Kidney (tissue), 14 donors: ENCODE results near the gene RNF224. TPM values are rescaled to one million over a fixed set of nuclear protein-coding genes. Genes with fewer than 3 reads are reported as not detected.

ENCODE experiments used
- DNase-seq, 5 donors: peaks; one replicate each; pipeline ENCODE4 v3.0.0-alpha.2; 2013 to 2020
- FAIRE-seq: peaks from 2 replicates; lab custom pipeline; 2012; peaks lifted over from hg19 to GRCh38; lab: Jason Lieb, UNC
- H3K27ac ChIP-seq, 2 donors: one replicate each; pipeline ENCODE4 v1.7.0; 2013; ENCODE audit warnings: low read depth in 2 of 2, low read length in 2 of 2, inconsistent platforms in 1 of 2
- H3K27me3 ChIP-seq: one replicate; pipeline ENCODE4 v1.7.1; 2013; ENCODE audit warnings: low read length, inconsistent platforms; ENCODE audit not compliant: control insufficient read depth, insufficient read depth
- H3K36me3 ChIP-seq, 3 donors: one replicate each; pipeline versions ENCODE4 v1.7.0 to v1.7.1; 2013; ENCODE audit warnings: low read length in 3 of 3, control low read depth in 1 of 3, inconsistent platforms in 1 of 3; ENCODE audit not compliant: insufficient read depth in 3 of 3, control insufficient read depth in 2 of 3
- H3K4me1 ChIP-seq, 3 donors: one replicate each; pipeline versions ENCODE4 v1.7.0 to v1.7.1; 2013; ENCODE audit warnings: low read length in 3 of 3, inconsistent platforms in 1 of 3, low read depth in 1 of 3; ENCODE audit not compliant: control insufficient read depth in 2 of 3, insufficient read depth in 2 of 3
- H3K4me3 ChIP-seq, 3 donors: one replicate each; pipeline versions ENCODE4 v1.7.0 to v1.8.1; 2013; ENCODE audit warnings: low read length in 3 of 3, control low read depth in 1 of 3, inconsistent platforms in 1 of 3
- H3K9ac ChIP-seq, 3 donors: one replicate each; pipeline versions ENCODE4 v1.7.0 to v1.7.1; 2013; ENCODE audit warnings: low read length in 3 of 3, control low read depth in 1 of 3, inconsistent platforms in 1 of 3
- H3K9me3 ChIP-seq, 3 donors: one replicate each; pipeline versions ENCODE4 v1.7.0 to v1.7.1; 2013; ENCODE audit warnings: low read length in 3 of 3, control low read depth in 1 of 3, inconsistent platforms in 1 of 3; ENCODE audit not compliant: control insufficient read depth in 2 of 3, insufficient read depth in 1 of 3
- intact Hi-C: fragments of 100-400 bp; cut with DNase I; formaldehyde crosslinking; loops from one replicate; pipeline ENCODE4 v1.11.1; 2022
- polyA plus RNA-seq: library from polyadenylated mRNA; stranded (reverse); fragments of 350-450 nt; fragmentation: Illumina TruSeq; extraction: RNeasy Lipid Tissue Mini Kit (QIAGEN cat#74804); gene quantifications from one replicate; pipeline ENCODE4 v1.2.3, GENCODE V29; 2014; ENCODE audit warnings: low read depth, low replicate concordance; ENCODE audit not compliant: insufficient read depth
- total RNA-seq: library from RNA; stranded (reverse); fragmentation: NEBNext Ultra II Directional; extraction: Animal tissue kit (Norgen Biotek cat#: 25700); gene quantifications from one replicate; pipeline ENCODE4 v1.2.1, GENCODE V29; 2021
- TF ChIP-seq, protein P1 (sequence below): IDR thresholded peaks from 3 replicates; pipeline ENCODE4 v1.5.1; 2012; ENCODE audit warnings: mild to moderate bottlenecking, moderate library complexity, borderline replicate concordance; ENCODE audit not compliant: insufficient read depth; ENCODE audit errors: extremely low read depth
- donor health status: control.
- donor health status: control.
- donor health status: control.
- donor health status: control.
- donor health status: control.
- donor health status: DM: yes; HTN: yes; CAD: no.
- donor health status: Normal renal cell carcinoma (clear cell type).

RNF224 gene
- total and polyA plus RNA-seq, 2 donors from 2014 or later: 0.80 to 0.85 TPM

DNA sequence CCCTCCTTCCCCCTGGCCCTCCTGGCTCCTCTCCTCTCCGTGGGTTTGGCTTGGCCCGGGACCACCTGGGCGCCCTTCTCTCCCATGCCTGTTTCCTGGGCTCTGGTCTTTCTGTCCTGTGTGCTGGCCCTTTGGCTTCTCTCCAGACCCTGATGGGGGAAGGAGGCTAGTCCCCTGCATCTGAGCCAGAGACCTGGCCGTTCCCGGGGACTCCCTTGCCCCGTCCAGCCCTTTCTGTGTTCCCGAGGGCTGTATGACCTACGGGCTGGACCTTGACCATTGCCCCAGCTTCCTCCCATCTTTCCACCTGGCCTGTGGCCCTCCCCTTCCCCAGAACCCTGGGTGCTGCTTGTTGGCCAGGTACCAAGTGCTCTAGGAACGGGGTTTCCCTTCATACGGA is 36.2 kb downstream of the RNF224 start:
- no peak for FAIRE-seq
- intact Hi-C loops: no loop called here
- H3K4me3 ChIP-seq: no peak overlapping the region

DNA sequence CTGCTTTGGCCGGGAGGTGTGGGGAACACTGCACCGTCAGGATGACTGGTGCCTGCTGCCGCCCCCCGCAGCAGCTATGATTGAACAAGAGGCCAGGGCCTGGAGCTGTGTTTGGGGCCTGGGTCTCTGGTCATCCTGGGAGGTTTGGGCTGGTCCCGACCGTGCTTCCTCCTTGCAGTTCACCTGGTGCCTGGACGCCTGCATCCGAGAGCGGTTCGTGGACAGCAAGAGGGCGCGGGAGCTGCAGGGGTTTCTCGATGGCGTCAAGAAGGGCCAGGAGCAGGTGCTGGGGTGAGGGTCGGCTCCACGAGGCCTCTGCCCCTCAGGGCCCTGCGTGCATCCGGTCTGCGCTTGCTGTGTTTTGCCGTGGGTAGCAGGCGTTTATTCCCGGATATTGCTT is 36.8 kb downstream of the RNF224 start:
- intact Hi-C loops: no loop called here
- TF ChIP-seq, protein P1, sequence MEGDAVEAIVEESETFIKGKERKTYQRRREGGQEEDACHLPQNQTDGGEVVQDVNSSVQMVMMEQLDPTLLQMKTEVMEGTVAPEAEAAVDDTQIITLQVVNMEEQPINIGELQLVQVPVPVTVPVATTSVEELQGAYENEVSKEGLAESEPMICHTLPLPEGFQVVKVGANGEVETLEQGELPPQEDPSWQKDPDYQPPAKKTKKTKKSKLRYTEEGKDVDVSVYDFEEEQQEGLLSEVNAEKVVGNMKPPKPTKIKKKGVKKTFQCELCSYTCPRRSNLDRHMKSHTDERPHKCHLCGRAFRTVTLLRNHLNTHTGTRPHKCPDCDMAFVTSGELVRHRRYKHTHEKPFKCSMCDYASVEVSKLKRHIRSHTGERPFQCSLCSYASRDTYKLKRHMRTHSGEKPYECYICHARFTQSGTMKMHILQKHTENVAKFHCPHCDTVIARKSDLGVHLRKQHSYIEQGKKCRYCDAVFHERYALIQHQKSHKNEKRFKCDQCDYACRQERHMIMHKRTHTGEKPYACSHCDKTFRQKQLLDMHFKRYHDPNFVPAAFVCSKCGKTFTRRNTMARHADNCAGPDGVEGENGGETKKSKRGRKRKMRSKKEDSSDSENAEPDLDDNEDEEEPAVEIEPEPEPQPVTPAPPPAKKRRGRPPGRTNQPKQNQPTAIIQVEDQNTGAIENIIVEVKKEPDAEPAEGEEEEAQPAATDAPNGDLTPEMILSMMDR: no peak
- Histone ChIP-seq H3K27ac (no peak overlapping the region), H3K4me1 (peaks cover 0 to 10% (median 6%) of the 10 kb centered on the region in 3 donors), H3K9me3 (no peaks in the 10 kb centered on the region), H3K4me3 (no peak overlapping the region), H3K27me3 (no peaks in the 10 kb centered on the region), H3K9ac (no peak overlapping the region), H3K36me3 (peaks cover 2 to 10% (median 4%) of the 10 kb centered on the region in 3 donors)
- FAIRE-seq (no peak), DNase-seq (peak in 1 of 5 donors; percentile 56)

More for the DNA sequence above, 36.2 kb downstream of the RNF224 start:
- no peaks in the 10 kb centered on the region for H3K9me3 ChIP-seq
- no peaks in the 10 kb centered on the region for H3K27me3 ChIP-seq
- H3K9ac ChIP-seq: no peak overlapping the region
- TF ChIP-seq, protein P1: no peak
- H3K36me3 ChIP-seq: peaks cover 2 to 12% (median 4%) of the 10 kb centered on the region in 3 donors
- H3K4me1 ChIP-seq: peaks cover 0 to 5% (median under 1%) of the 10 kb centered on the region in 3 donors
- peak in 1 of 5 donors; percentile 66 for DNase-seq
- no peak overlapping the region for H3K27ac ChIP-seq

DNA sequence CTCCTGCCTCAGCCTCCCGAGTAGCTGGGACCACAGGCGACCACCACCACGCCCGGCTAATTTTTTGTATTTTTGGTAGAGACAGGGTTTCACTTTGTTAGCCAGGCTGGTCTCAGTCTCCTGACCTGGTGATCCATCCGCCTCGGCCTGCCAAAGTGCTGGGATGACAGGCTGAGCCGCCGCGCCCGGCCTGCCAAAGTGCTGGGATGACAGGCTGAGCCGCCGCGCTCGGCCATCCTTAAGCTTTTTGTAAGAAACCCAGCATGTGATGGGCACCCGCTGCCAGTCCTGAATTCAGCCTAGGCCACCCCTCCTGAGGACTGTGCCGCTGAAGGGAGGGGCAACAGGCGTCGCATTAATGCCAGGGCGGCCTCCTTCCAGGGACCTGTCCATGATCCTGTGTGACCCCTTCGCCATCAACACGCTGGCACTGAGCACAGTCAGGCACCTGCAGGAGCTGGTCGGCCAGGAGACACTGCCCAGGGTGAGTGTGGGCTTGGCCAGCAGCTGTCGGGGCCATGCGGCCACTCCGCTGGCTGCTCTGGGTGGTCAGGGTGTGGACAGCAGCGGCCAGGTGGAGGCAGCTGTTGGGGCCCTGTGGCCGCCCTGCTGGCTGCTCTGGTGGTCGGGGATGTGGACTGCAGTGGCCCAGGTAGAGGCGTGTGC is 38.3 kb downstream of the RNF224 start:
- Histone ChIP-seq H3K27ac (no peak overlapping the region), H3K9ac (no peak overlapping the region), H3K4me1 (peaks cover 0 to 18% (median 13%) of the 10 kb centered on the region in 3 donors), H3K27me3 (no peaks in the 10 kb centered on the region), H3K36me3 (peaks cover 2 to 7% (median 4%) of the 10 kb centered on the region in 3 donors), H3K4me3 (no peak overlapping the region), H3K9me3 (no peaks in the 10 kb centered on the region)
- no peak for FAIRE-seq
- TF ChIP-seq, protein P1: no peak
- DNase-seq: peak in 1 of 5 donors; percentile 68
- intact Hi-C loops: no loop called here

DNA sequence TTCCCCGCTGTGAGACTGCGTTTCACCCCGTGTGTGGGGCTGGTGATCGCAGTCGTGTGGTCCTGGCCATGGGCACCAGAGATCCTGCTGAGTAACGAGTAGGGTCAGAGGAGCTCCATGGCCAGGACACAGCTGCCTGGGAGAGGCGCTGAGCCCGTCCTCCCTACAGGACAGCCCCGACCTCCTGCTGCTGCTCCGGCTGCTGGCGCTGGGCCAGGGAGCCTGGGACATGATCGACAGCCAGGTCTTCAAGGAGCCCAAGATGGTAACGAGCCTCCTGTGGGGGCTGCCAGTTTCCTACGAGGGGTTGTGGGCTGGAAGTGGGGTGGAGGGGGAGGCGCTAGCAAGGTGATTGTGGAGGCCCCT is 38.8 kb downstream of the RNF224 start:
- no peak overlapping the region for H3K4me3 ChIP-seq

More for the DNA sequence above, 38.8 kb downstream of the RNF224 start:
- Histone ChIP-seq H3K27me3 (no peaks in the 10 kb centered on the region), H3K9me3 (no peaks in the 10 kb centered on the region), H3K4me1 (peaks cover 0 to 18% (median 13%) of the 10 kb centered on the region in 3 donors), H3K9ac (no peak overlapping the region), H3K36me3 (peaks cover 2 to 7% (median 4%) of the 10 kb centered on the region in 3 donors), H3K27ac (no peak overlapping the region)
- TF ChIP-seq, protein P1: no peak
- intact Hi-C loops: no loop called here
- DNase-seq (peak in 1 of 5 donors; percentile 66), FAIRE-seq (no peak)
